Stimulated activated CD4-positive, alpha-beta T cell treated with anti-CD3 and anti-CD28 coated beads, TNF-alpha, amount 100 ng/mL, for 1 hour (primary cell): ENCODE measurements around the gene PAM.
"Not testable (repeated sequence)": the region's sequence is repeated elsewhere in the genome, so short reads cannot be mapped to it uniquely, and the experiment has no call there.

Experiments
- DNase-seq, 3 donors: peaks; one replicate each; pipeline ENCODE4 v3.0.0-alpha.2; 2020; ENCODE audit warnings: low read depth in 3 of 3, low spot score in 1 of 3

Gene PAM

DNA sequence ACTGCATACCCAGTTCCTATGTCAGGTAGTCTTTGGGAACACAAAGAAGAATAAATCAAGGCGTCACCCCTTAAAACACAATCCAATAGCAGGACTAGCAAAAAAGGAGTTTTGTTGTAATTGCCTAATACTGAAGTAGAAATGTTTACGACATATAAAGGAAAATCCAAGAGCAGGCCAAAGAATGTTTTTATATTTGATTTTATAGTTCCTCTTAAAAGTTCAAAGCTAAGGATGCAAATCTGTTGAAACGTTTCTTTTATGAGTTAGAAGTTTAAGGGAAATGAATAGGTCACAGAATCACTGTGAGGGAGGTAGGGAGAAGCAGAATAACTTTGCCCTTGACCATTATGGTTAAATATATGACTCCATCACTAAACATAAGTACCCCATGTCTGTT lies 136.1 kb downstream of the PAM start:
- no peak for DNase-seq

DNA sequence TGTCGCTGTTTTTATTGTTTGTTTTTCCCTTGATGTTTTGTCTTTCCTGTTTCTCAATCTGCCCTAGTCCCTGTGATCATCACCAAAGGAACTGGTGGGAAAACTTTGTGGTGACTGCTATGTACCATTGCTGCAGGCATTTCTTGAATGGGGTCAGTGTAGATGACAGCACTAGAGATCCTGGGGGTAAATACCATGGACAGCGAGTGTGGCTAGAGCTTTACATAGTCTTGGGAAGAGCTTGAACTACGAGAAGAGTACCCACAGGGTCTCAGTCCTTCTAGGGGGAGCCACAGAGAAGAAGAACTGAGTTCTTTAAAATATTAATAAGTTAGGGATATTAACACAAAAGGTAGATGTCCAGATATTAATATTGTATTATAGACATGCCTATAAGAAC lies 138.8 kb downstream of the PAM start:
- no peak for DNase-seq

DNA sequence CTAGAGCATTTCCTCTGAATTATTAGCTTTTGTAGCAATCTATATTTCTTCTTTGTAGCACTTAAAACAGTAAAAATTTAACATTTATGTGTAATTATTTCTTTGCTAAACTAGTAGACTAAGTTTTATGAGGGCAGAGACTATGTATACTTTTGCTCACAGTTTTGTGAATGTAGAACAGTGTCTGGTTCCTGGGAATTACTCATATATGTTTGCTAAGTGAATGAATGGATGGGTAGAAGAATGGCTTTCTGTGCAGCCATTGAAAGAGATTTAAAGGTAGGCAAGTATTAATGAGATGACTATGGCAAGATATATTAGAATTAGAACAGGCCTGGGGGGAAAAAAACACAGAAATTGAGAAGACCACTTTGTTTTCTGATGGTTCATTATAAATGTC lies 140.1 kb downstream of the PAM start:
- DNase-seq = no peak

DNA sequence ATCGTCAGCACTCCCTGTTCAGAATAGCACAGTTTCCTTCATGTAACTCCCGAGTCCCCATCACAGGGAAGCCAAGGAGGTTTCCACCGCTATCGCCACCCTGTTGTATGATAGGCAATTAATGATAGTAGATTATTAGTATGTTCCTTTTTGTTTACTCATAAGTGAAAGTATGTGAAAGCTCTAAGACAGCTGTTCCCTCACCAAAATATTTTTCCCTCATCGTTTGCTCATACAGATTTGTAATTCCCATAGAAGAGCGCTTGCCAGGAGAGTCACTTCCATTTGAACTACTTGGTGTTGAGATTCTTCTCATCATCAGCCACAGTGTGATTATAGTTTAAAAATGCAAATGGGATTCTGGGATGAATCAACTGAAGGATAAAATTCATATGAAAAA lies 140.9 kb downstream of the PAM start:
- no peak for DNase-seq

DNA sequence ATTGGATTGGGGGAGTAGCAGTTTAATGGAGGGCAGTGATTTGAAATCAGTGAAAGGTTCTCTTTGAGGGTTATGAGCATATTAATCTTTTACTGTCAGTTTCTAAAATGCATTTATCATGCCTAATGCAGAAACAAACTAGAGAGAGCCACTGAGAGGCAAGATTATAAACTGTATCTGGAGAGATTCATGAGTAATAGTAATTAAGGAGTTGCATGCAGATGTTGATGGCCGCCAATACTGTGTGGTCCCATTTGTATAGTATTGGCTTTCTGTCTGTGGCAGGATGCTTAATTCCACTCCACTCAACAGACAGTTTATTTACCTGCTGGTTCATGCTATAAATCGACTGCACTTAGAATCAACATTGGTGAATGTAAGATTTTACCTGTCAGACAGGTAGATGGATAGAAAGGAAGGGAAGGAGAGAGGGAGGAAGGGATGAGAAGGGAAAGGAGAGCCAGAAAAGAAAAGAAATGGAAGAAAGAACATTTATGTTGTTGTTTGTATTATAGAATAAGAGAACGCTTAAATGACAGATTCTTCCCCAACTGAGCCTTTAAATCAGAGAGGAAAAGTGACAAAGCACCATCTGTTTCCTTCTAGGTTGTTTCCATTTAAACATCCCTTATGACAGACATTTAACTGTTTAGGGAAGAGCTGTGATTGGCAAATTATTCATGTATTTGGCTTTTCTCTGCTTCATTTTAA lies 146.5 kb downstream of the PAM start:
- no peak for DNase-seq

DNA sequence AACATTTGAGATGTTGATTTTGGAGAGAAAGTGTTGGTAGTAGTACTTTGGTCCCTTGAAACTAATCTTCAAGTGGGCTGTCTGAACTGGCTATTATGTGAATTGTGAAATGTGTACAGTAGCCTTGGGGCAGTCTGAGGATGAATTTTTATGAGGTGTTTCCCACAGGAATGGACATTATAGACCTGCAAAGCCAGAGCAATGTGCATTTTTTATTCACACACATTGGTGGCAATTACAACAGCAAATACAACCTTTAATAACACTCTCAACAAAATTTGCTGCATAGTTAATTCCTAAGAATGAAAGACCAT lies 147.0 kb downstream of the PAM start:
- DNase-seq = no peak

DNA sequence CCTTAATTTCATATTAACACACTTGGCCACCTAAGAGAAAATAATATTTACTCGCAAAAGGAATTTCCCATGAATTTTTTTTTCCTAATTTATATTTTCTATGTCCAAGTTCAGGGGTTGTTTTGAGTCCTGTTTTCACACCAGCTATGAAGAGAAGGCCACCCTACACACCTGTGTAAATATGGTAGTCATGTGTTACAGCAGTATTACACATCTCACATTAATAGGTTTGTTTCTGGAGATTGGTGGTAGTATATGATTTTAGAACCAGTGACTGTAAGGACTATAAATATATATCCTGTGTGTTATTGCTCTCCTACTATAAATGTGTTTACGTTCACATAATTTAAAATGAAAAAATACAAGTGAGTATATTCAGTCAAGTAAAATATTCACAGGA lies 147.5 kb downstream of the PAM start:
- no peak for DNase-seq

DNA sequence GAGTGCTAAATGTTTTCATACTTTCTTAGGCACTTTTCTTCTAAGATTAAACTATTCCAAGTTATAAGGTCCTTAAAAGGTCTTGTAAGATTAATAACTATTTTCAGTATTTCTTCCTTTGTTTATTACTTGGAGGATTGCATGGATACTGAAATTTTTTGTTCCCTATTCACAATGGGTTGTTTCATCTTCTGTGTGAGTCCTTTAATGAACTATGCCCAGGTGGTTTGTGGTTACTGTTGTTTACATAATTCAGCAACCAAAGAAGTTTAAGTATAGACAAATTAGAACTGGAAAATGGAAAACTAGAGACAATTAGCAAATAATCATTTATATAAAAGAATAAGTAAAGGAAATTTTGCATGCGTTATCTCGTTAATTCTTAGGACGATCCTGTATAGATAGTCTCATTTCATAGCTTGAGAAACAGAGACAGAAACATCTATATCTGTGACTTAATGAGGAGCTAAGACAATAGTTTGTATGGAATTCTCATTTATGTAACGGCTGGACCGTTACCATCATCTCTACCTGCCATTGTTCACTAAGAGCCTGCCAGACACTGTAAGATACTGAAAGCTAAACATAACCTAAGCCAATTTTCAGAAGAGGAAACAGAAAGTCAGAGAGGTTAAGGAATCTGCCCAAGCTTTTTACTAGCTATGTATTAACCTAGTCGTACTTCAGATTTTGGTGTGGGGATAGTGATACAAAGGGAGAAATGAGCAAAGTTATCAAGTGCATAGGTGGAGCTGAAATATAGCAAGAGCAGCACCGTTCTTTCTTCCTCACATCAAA lies 148.2 kb downstream of the PAM start:
- DNase-seq = no peak

DNA sequence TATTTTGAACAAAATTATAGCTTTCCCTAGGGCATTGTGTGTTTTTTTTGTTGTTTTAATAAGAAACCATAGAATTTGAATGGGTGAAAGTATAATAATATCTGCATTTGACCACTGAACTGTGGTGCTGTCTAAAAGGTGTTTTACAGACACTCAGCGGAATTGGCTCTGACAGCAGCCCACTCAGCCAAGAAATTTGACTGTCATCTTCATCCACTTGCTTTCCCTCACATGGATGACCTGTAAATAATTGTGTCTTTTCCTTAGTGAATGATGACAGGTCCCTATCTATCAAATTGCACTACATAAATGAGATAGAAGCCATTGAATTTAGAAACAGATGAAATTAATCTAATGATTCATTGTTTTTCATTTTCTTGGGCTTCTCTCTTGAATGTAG lies 150.0 kb downstream of the PAM start:
- no peak for DNase-seq

DNA sequence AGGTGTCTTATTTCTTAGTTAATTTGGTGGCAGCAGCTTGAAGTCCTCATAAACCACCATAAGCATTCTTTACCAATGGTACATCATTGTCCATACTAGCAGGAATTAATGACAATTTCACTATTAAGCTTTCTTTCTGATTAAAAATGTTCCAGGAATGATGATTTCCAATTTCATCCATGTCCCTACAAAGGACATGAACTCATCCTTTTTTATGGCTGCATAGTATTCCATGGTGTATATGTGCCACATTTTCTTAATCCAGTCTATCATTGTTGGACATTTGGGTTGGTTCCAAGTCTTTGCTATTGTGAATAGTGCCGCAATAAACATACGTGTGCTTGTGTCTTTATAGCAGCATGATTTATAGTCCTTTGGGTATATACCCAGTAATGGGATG lies 152.0 kb downstream of the PAM start:
- DNase-seq = not testable (repeated sequence)

DNA sequence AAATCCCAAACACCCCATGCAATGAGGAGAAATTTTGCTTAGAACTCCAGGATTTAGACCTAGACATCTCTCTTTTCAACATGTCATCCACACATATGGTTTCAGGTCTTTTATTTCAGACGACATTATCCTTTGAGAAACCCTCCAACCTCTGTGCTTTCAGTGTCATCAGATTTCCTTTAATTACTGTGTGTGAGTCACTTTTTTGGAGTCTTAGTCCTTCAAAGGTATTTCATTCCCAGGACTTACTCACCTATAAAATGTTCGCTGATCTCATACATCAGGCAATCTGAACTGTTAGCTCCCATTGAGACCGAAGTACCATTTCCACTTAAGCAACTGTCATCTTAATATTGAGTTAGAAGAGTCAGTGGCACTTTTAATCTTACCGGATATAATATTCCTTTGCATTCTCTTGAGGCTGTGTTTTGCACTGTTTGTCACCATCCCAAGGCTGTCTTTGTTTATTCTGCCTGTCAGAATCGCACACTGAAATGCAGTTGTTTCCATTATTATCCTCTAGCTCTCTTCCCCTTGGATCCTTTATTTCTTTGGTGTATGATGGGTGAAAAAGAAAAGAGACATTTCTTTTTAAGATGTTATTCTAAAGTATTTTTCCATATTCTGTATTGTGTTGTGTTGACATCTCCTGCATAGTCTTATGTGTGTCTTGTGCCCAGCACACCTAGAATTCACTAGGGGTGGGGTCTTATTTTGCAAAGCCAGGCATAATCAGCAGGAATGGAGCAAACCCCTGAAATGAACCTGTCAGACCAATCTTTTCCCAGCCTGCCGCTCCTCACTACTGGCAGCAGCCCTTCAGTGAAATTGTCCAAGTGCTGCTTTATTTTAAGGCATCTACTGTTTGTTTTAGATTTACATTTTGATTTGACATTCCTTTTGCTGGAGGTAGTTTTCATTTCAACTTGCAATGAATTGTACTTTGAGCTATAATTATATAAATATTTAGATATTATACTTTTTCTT lies 155.4 kb downstream of the PAM start:
- DNase-seq = no peak

DNA sequence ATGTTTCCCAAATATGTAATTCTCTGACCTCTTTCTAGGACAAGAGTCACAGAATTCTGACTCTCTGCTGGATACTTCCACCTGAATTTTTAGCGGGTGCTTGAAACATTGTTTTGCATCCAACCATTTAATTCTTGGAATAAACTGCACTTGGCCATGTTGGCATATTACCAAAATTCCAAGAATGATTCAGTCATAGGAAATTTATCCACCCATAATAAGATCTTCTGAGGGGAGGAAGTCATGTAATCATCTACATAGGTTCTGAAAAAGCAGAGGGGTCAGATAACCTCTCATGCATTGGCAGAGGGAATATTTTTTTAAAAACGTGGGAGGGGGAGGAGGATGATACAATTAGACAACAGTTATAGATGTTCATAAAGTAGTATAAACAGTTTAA lies 156.9 kb downstream of the PAM start:
- DNase-seq = no peak

DNA sequence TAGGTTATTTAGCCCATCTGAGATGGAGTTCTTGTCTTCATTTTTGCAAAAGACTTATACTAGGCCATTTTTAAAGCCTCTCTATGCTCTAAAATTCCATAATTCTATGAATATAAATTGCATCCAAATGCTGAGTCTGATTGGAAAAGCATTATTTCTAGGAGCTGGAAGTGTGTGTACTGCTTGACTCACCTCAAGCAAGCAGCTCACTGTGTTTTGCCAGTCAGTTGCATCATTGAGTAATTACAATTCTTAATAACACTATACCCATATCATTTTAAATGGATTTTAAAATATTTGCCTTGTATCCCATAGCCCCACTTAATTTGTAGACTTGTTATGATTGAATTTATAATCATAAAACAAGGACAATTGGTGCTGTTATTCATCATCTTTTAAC lies 161.0 kb downstream of the PAM start:
- no peak for DNase-seq

DNA sequence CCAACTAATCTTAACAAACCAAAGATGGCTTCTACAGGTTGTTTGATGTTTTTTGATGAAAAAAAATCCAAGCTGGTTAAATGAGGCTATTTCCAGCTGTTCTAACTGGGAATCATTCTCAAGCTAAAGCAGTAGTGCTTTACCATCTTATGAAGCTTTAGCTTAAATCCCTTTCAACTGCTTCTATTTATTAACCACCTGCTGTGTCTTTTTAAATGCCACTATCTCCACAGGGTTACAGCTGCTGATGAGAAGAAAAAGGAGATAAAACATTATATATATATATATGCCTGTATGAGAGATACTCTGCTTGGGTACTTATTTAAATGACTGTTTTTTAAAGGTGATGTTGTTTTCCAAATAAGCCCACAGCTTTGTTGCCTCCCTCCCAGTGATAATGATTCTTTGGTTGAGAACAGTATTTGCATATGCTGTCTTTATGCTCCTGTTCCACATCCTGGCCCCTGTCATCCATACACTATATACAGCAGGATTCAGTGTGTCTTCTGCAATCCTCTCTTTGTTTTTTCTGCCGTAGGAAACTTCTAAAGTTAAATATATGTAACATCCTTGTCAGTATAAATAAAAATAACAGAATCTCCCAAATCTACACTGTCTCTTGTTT lies 164.0 kb downstream of the PAM start:
- no peak for DNase-seq

DNA sequence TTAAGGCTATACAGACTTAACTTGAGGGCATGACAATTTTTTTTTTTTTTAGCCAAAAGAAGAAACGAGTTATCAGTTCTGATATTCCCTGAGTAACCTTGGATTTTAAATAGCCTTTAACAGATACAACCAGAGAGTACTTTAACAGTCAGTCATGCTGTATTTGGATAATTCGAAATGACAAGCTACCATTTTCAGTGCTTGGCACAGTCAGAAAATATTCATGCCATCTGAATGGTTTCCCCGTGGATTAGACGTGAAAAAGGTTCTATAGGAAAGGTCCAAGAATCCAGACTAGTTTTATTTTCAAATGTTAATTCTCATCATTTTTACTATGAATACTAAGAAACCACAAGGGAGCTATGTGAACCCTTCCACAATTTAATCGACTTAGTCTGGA lies 165.7 kb downstream of the PAM start:
- DNase-seq = no peak

DNA sequence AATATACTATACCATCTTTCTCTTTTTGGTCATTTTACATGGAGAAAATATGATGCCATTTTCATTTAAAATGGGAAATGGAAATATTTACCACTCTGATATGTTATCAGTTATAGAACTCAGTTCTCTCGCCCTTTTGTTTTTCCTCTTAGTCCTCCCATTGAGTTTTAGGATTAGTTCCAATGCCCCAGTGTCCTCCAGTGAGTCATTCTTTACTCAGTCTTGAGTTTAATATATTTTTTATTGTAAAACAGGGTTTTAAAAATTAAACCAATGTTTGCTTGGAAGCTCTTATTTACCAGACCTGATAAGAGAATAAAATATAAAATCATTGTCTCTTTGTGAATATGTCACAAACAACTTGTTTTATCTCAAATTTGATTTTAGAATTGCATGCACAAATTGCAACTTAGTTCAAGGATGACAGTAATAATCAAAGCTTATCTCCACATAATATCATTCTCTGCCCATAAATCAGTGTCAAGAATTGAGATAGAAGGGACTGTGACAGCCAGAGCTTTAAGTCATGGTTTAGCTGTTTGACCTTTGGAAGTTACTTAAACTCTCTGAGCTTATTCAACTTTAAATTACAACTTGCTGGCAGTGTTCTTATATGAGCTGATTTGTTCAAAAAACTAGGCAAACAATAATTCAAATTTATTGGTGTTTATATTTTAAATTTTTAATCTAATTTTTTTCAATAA lies 166.4 kb downstream of the PAM start:
- DNase-seq = no peak

DNA sequence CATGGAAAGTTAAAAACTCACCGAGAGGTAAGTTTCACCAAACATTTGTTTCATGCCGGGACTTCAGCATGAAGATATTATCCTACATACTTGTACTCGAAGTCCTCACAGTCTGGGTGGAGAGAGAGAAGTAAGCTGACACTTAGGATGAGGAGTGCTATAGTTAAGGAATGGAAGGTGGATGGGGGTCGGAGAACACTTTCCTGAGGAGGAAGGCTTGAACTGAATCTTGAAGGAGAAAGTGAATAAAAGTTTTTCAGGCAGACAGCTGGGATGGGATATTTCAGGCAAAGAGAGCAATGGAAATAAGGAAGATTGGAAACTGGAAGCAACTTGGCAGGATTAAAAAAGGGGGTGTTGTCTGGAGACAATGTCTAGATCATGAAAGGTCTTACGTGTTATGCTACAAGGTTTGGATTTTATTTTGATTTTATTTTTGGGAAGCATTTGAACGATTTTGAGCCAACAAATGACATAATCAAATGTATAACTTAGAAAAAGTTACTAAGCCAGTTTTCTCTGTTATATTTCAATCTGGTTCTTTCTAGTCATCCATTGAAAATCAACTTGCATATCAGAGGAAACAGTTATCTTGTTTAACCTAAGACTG lies 167.1 kb downstream of the PAM start:
- DNase-seq = no peak

DNA sequence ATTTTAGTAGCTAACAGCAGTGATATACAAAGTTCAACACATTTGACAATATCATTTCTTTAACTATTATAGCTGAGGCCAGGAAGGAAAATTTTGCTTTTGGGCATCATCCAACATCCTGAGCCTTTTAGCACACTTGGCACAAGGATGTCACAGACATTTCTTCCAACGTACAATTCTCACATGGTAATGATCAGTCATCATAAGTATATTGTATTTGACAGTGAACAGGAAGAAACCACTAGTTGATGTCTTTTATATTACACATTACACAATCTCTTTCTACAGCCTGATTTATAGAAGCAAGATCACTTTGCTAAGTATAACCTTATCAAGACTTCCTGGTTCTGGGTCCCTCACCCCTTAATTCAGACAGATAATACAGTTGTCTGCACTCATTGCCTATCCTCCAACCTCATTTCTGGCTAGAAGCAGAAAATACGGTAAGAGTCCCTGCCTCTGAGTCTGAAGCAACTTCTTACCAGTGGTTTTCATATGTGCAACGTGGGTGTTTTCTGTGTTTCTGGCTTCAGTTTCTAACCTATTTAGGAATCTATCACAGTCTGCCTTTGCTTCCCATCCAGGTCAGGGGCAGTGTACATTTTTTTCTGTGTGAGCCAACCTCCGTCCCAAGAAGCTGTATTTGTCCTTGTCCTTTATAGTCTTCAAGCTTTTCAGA lies 167.8 kb downstream of the PAM start:
- no peak for DNase-seq

DNA sequence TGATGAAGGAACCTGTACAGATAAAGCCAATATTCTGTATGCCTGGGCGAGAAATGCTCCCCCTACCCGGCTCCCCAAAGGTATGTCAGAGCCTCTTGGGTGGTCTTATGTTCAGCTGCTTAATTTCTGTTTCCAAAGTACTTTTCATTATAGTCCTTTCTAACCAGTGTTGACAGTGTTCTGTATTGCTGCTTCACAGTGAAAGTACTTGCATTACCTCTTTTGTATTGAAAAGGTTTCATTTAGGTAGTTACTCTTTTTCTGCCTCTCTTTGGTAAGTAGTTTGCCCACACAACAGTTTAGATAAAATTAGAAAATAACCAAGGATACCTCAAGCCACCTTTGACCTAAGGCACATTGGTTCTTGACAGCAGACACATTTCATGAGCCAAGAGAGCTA lies 169.9 kb downstream of the PAM start:
- DNase-seq = no peak

DNA sequence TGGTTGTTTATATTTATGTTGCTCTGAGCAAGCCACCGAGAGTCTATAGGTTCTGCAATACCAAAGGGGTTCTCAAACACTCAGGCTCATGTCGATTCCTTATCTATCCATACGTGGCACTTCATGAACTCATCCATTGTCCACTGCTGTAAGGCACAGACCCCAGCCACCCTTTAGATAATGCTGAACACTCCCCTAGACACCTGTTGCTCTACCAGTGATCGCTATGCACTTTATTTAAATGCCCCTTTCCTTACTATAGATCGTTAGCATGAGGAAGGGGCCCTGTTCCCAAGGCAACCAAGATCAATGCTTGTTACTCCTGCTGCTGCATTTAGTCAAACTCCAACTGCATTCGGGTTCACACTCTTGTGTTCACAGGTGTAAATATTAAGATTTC lies 171.9 kb downstream of the PAM start:
- DNase-seq = no peak
